Vagina (tissue), 2 donors: ENCODE data around the gene RBM25.

Experiments
- POLR2A ChIP-seq, 2 donors: fragments of 450-650 bp; IDR thresholded peaks; one replicate each; pipeline ENCODE4 v1.6.1; 2017; ENCODE audit warnings: antibody characterized with exemption in 2 of 2, mild to moderate bottlenecking in 2 of 2, moderate library complexity in 2 of 2
- POLR2AphosphoS5 ChIP-seq, 2 donors: sonication (generic); formaldehyde crosslinking; IDR thresholded peaks; one replicate each; pipeline ENCODE4 v1.9.0; 2017; ENCODE audit warnings: antibody characterized with exemption in 2 of 2, mild to moderate bottlenecking in 2 of 2, low read depth in 1 of 2; ENCODE audit not compliant: insufficient read depth in 1 of 2
- TF ChIP-seq, protein P1 (sequence below), 3 experiments: fragments of 450-650 bp in 2 of 3; fragments of 200-600 bp in 1 of 3; sonication (generic) in 1 of 3; IDR thresholded peaks; one replicate each; pipeline ENCODE4 v1.5.1; 2017 to 2019; ENCODE audit warnings: antibody characterized with exemption in 3 of 3, mild to moderate bottlenecking in 2 of 3, moderate library complexity in 2 of 3

DNA sequence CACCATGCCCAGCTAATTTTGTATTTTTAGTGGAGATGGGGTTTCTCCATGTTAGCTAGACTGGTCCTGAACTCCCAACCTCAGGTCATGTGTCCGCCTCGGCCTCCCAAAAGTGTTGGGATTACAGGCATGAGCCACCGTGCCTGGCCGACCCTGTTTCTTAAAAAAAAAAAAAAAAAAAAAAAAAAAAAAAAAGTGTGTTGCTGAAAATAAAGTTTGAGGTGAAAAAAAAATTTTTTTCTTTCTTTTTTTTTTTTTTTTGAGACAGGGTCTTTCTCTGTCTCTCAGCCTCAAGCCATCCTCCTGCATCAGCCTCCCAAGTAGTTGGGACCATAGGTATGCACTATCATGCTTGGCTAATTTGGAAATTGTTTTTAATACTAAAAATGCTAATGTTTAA lies 11.3 kb downstream of the RBM25 start:
- TF ChIP-seq, protein P1, sequence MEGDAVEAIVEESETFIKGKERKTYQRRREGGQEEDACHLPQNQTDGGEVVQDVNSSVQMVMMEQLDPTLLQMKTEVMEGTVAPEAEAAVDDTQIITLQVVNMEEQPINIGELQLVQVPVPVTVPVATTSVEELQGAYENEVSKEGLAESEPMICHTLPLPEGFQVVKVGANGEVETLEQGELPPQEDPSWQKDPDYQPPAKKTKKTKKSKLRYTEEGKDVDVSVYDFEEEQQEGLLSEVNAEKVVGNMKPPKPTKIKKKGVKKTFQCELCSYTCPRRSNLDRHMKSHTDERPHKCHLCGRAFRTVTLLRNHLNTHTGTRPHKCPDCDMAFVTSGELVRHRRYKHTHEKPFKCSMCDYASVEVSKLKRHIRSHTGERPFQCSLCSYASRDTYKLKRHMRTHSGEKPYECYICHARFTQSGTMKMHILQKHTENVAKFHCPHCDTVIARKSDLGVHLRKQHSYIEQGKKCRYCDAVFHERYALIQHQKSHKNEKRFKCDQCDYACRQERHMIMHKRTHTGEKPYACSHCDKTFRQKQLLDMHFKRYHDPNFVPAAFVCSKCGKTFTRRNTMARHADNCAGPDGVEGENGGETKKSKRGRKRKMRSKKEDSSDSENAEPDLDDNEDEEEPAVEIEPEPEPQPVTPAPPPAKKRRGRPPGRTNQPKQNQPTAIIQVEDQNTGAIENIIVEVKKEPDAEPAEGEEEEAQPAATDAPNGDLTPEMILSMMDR (IDR thresholded peaks at IDR 0.05), result no peak
- no peak for TF ChIP-seq POLR2AphosphoS5 (IDR thresholded peaks at IDR 0.05; ENCODE audit: insufficient read depth in 1 of 2, low read depth in 1 of 2)
- no peak for TF ChIP-seq POLR2A (IDR thresholded peaks at IDR 0.05)
